Ovary (tissue), 9 donors: ENCODE measurements around the gene HYPK. TPM values are rescaled to one million over a fixed set of nuclear protein-coding genes. Genes with fewer than 3 reads are reported as not detected.
"Not testable (repeated sequence)": the region's sequence is repeated elsewhere in the genome, so short reads cannot be mapped to it uniquely, and the experiment has no call there.

Experiments used
- DNase-seq, 5 donors: peaks; one replicate each; pipeline ENCODE4 v3.0.0-alpha.2; 2019 to 2020
- H3K27ac ChIP-seq, 2 donors: fragments of 200-600 bp; one replicate each; pipeline versions ENCODE4 v1.5.1 to v1.8.0; 2019 to 2022
- H3K27me3 ChIP-seq: fragments of 200-600 bp; one replicate; pipeline ENCODE4 v1.8.0; 2022
- H3K36me3 ChIP-seq: fragments of 200-600 bp; sonication (generic); one replicate; pipeline ENCODE4 v1.5.1; 2019
- H3K4me1 ChIP-seq: one replicate; pipeline ENCODE4 v1.8.1; 2013; ENCODE audit warnings: mild to moderate bottlenecking, moderate library complexity; ENCODE audit not compliant: insufficient read depth
- H3K4me3 ChIP-seq: fragments of 200-600 bp; sonication (generic); one replicate; pipeline ENCODE4 v1.5.1; 2017
- H3K9me3 ChIP-seq, 2 donors: fragments of 200-600 bp in 1 of 2; sonication (generic) in 1 of 2; one replicate each; pipeline versions ENCODE4 v1.5.1 to v1.8.1; 2013 to 2019; ENCODE audit warnings: mild to moderate bottlenecking in 1 of 2, moderate library complexity in 1 of 2
- CTCF ChIP-seq, 3 donors: fragments of 450-650 bp in 2 of 3; fragments of 200-600 bp in 1 of 3; IDR thresholded peaks; one replicate each; pipeline versions ENCODE4 v1.5.1 to v1.8.0; 2016 to 2022; ENCODE audit warnings: antibody characterized with exemption in 3 of 3, mild to moderate bottlenecking in 1 of 3
- EP300 ChIP-seq: sonication (generic); formaldehyde crosslinking; IDR thresholded peaks from one replicate; pipeline ENCODE4 v1.6.1; 2017; ENCODE audit warnings: antibody characterized with exemption
- POLR2A ChIP-seq: fragments of 450-650 bp; IDR thresholded peaks from one replicate; pipeline ENCODE4 v1.6.1; 2017; ENCODE audit warnings: antibody characterized with exemption, mild to moderate bottlenecking, moderate library complexity
- WGBS, 3 donors: extraction: QIAGEN DNeasy Blood & Tissue Kit in 1 of 3; methylation state at CpG; one replicate each; pipeline versions ENCODE4 v1.1.5 to v1.1.7; 2013 to 2017; 5-methylcytosine and 5-hydroxymethylcytosine counted together
- intact Hi-C, 4 donors: fragments of 100-400 bp; cut with DNase I; formaldehyde crosslinking; loops; one replicate each; pipeline versions ENCODE4 v1.11.0 to v1.15.1; 2022 to 2023
- polyA plus RNA-seq, 2 donors: library from polyadenylated mRNA; stranded (reverse); fragments of 200-250 nt in 1 of 2; fragments of 350-450 nt in 1 of 2; fragmentation: Illumina TruSeq in 1 of 2; extraction: RNeasy Lipid Tissue Mini Kit (QIAGEN cat#74804) in 1 of 2; gene quantifications; one replicate each; pipeline ENCODE4 v1.2.3, GENCODE V29; 2013 to 2014
- total RNA-seq, 7 donors: library from RNA; depleted of rRNA in 2 of 7; stranded (reverse); fragments of >200 nt in 2 of 7; fragmentation: NEBNext Ultra II Directional in 3 of 7; extraction: Animal tissue kit (Norgen Biotek cat#: 25700) in 3 of 7; gene quantifications; one replicate each; pipeline versions ENCODE4 v1.1.0 to v1.2.4, GENCODE V29; 2016 to 2023
- donor health status: DM: no; HTN: no; CAD: no; lungs with moderate emphysema.
- donor health status: DM: no; HTN: no; CAD: no.
- donor health status: Bipolar disorder and iron deficiency.
- donor health status: DM: yes; HTN: yes; CAD: no.
- donor health status: DM: no; HTN: no; CAD: no.
- donor health status: DM: yes; HTN: yes; CAD: no.

HYPK gene
- total and polyA plus RNA-seq, 9 donors, result 7.2 to 20.7 (median 12.3) TPM

GRCh38 chr15:43808960-43809678 lies 8.7 kb downstream of the HYPK start:
- Histone ChIP-seq H3K4me3 (no peak overlapping the region), H3K4me1 (no peaks in the 10 kb centered on the region), H3K27ac (no peak overlapping the region), H3K36me3 (no peaks in the 10 kb centered on the region), H3K9me3 (no peaks in the 10 kb centered on the region), H3K27me3 (no peaks in the 10 kb centered on the region)
- TF ChIP-seq EP300, result no peak
- TF ChIP-seq CTCF (IDR thresholded peaks at IDR 0.05), result no peak
- TF ChIP-seq POLR2A, result no peak
- intact Hi-C loops, result no loop called here
- WGBS, 3 donors, result 88% methylated on average over 6 of the region's 6 CpGs
- peak in 1 of 5 donors; percentile 0 for DNase-seq

GRCh38 chr15:43815064-43815463 lies 14.7 kb downstream of the HYPK start:
- intact Hi-C loops, H3K9me3 ChIP-seq, H3K4me1 ChIP-seq, H3K4me3 ChIP-seq, DNase-seq, H3K27me3 ChIP-seq, H3K27ac ChIP-seq, H3K36me3 ChIP-seq: not testable (repeated sequence)
- WGBS, 3 donors, result 87 to 93% (median 91%) methylated on average over 5 of the region's 5 CpGs

GRCh38 chr15:43821505-43821904 lies 21.1 kb downstream of the HYPK start:
- no peak for DNase-seq
- Histone ChIP-seq H3K9me3 (no peaks in the 10 kb centered on the region), H3K27ac (no peak overlapping the region), H3K4me3 (no peak overlapping the region), H3K4me1 (peaks cover 10% of the 10 kb centered on the region), H3K36me3 (no peaks in the 10 kb centered on the region), H3K27me3 (no peaks in the 10 kb centered on the region)
- intact Hi-C loops, result no loop called here
- 56 to 72% (median 56%) methylated on average over 3 of the region's 3 CpGs for WGBS, 3 donors
- TF ChIP-seq EP300 (no peak), CTCF (IDR thresholded peaks at IDR 0.05) (no peak), POLR2A (no peak)

- intact Hi-C loops, result no loop called here
- no peaks in the 10 kb centered on the region for H3K9me3 ChIP-seq
- peak; percentile 89 to 95 (median 93) for DNase-seq
These were observed 24.2 kb downstream of the HYPK start, which contains the start of gene MFAP1 for GRCh38 chr15:43824302-43825246. TSS of gene MFAP1 (minus strand) at chr15:43824690. CDS start at chr15:43824569, 121 bp downstream.

GRCh38 chr15:43825305-43825704 lies 24.9 kb downstream of the HYPK start:
- peaks cover 10% of the 10 kb centered on the region for H3K4me1 ChIP-seq
- 93 to 94% (median 93%) methylated on average over 11 of the region's 11 CpGs for WGBS, 3 donors
- DNase-seq, result peak in 1 of 5 donors; percentile 30
- H3K9me3 ChIP-seq, H3K27ac ChIP-seq, H3K27me3 ChIP-seq, H3K36me3 ChIP-seq, intact Hi-C loops, H3K4me3 ChIP-seq: not testable (repeated sequence)

More at GRCh38 chr15:43824302-43825246, 24.2 kb downstream of the HYPK start, which contains the start of gene MFAP1:
- peak within 1 kb of the TSS; percentile 85 for H3K4me3 ChIP-seq
- WGBS, 3 donors, result 8 to 9% (median 8%) methylated on average over 46 of the region's 46 CpGs
- TF ChIP-seq EP300 (no peak), POLR2A (peak; percentile 77), CTCF (IDR thresholded peaks at IDR 0.05) (no peak)
- H3K27ac ChIP-seq, result peak within 1 kb of the TSS; percentile 58 to 86
- H3K4me1 ChIP-seq, result peaks cover 10% of the 10 kb centered on the region
- H3K27me3 ChIP-seq, result no peaks in the 10 kb centered on the region
- H3K36me3 ChIP-seq, result no peaks in the 10 kb centered on the region
